Measurements from ENCODE around the gene ZNF12.

GRCh38 chr7:6639627-6640026 lies 67.1 kb downstream of the ZNF12 start:
- TF ChIP-seq, protein P1, sequence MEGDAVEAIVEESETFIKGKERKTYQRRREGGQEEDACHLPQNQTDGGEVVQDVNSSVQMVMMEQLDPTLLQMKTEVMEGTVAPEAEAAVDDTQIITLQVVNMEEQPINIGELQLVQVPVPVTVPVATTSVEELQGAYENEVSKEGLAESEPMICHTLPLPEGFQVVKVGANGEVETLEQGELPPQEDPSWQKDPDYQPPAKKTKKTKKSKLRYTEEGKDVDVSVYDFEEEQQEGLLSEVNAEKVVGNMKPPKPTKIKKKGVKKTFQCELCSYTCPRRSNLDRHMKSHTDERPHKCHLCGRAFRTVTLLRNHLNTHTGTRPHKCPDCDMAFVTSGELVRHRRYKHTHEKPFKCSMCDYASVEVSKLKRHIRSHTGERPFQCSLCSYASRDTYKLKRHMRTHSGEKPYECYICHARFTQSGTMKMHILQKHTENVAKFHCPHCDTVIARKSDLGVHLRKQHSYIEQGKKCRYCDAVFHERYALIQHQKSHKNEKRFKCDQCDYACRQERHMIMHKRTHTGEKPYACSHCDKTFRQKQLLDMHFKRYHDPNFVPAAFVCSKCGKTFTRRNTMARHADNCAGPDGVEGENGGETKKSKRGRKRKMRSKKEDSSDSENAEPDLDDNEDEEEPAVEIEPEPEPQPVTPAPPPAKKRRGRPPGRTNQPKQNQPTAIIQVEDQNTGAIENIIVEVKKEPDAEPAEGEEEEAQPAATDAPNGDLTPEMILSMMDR (IDR thresholded peaks at IDR 0.05; ENCODE audit: insufficient read depth, low read length) = no peak
- TF ChIP-seq REST (IDR thresholded peaks at IDR 0.05; ENCODE audit: insufficient replicate concordance, low read depth) = no peak
- no peak for TF ChIP-seq SPI1 (IDR thresholded peaks at IDR 0.05; ENCODE audit: borderline replicate concordance, low read depth)

All from HL-60 (cell line).